T47D (cell line): Measurements from ENCODE around the gene GYPC.
"Not testable (repeated sequence)": the region's sequence is repeated elsewhere in the genome, so short reads cannot be mapped to it uniquely, and the experiment has no call there.

ENCODE experiments used
- DNase-seq, 2 experiments: peaks; one replicate each; pipeline versions ENCODE4 v3.0.0 to v3.0.0-alpha.2; 2011 to 2012; ENCODE audit warnings: low read depth in 1 of 2, low spot score in 1 of 2
- JUND ChIP-seq: IDR thresholded peaks from 2 replicates; pipeline ENCODE4 v1.6.1; 2012; ENCODE audit warnings: low read depth
- in situ Hi-C: cut with HindIII; loops from 2 replicates; pipeline ENCODE4 v1.10.0; 2016; ENCODE audit warnings: low sequenced_read_pairs, low pct_unique_long_range_greater_than_20kb

Gene GYPC

DNA sequence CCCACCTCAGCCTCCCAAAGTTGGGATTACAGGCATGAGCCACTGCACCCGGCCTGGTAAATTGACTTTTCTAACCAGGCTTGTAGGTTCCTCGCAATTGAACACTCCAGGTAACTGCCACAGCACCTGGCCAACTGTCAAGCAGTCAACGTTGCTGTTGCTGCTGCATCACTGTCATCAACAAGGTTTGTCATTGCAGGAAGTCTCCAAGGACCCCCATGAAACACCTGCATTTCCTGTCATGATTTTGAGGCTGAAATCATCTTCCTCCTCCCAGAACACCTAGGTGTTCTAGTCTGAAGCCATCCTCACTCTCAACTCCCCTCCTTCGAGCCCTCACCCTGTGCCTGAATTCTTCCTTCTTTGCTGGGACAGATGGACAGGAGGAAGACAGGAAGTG lies 29.7 kb downstream of the GYPC start:
- in situ Hi-C loops, result no loop called here
- no peak for TF ChIP-seq JUND
- DNase-seq, result no peak

DNA sequence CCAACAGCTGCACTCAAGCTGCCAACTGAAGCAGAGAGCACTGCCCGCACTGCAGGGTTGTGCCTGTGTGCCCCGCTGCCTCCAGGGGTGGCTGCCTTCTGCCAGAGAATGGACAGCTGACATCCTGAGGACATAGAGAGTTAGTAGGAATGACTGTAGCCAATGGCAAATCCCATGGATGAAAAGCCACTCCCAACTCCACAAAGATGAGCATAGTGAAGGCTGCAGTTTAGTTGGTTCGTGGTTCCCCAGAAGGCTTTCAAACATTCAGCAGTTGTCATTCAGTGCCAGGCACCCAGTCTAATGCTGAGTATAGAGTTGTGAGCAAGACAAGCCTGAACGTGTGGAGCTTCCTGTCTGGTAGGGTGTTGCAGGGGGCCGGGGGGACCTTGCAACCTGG lies 30.3 kb downstream of the GYPC start:
- in situ Hi-C loops, result no loop called here
- DNase-seq, result no peak
- TF ChIP-seq JUND, result no peak

DNA sequence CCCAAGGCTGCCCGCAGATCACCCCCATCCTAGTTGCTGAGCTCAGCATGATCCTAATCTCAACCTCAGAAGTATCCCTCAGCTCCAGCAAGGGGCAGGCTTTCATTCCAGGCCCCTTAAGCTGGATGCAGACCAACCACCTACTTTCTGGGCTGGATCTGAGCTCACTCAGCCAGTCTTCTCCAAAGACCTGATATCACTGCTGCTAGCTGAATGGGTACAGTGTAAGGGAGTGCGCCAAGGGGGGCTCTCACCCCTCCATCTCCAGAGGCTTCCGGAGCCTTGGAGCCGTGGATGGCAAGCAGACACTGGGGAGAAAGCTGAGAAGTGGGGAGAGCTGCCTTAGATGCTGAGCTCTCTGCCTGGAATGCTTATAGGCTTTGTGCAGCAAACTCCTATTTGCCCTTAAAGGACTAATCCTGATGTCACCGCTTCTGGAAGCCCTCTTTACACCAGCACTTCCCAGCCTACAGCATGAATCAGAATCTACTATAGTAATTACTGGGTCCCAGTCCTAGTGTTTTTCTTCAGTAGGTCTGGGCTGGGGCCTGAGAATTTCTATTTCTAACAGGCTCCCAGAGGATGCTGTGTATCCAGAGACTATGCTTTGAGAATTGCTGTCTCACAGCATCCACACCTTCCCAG lies 31.0 kb downstream of the GYPC start:
- DNase-seq, result no peak
- in situ Hi-C loops, result no loop called here
- no peak for TF ChIP-seq JUND

DNA sequence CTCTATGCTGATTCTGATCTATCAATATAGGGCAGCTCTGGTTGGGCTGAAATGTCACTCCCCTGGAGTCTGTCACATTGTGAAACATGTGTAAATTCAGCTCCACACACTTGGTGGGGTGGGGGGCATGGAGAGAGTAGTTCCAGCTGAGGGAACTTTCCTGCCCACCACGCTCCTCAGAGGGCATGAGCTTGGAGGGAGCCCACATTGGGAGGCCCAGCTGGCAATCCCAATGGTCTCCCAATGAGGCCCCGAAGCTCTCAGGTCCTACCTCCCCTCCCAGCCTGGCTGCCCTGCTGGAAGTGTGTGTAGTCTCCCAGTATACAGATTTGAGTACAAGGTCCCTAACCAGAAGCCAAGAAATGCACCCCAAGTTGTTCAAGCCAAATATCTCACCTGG lies 31.5 kb downstream of the GYPC start:
- no peak for DNase-seq
- in situ Hi-C loops, result no loop called here
- no peak for TF ChIP-seq JUND

DNA sequence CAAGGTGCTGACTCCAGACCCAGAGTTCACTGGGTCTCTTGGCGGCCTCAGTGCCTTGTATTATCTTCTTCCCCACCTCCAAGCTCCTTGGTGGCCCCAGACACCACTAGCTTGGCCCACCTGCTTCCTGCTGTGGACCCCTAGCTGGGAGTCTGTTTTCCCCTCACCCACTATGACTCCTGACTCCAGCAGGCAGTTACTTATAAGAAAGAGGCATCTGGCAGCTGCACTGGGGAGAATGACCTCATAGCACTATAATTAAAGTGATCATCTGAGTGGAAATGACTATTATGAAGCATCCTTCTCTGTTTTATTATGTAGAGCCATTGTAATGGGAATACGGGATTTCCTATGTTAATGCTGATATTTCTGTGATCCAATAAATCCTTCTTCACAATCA lies 32.6 kb downstream of the GYPC start:
- in situ Hi-C loops, DNase-seq: not testable (repeated sequence)

DNA sequence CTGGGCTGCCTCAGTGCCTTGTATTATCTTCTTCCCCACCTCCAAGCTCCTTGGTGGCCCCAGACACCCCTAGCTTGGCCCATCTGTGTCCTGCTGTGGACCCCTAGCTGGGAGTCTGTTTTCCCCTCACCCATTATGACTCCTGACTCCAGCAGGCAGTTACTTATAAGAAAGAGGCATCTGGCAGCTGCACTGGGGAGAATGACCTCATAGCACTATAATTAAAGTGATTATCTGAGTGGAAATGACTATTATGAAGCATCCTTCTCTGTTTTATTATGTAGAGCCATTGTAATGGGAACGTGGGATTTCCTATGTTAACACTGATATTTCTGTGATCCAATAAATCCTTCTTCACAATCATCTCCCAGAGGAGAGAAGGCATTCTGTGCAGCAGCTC lies 36.3 kb downstream of the GYPC start:
- in situ Hi-C loops, DNase-seq: not testable (repeated sequence)

DNA sequence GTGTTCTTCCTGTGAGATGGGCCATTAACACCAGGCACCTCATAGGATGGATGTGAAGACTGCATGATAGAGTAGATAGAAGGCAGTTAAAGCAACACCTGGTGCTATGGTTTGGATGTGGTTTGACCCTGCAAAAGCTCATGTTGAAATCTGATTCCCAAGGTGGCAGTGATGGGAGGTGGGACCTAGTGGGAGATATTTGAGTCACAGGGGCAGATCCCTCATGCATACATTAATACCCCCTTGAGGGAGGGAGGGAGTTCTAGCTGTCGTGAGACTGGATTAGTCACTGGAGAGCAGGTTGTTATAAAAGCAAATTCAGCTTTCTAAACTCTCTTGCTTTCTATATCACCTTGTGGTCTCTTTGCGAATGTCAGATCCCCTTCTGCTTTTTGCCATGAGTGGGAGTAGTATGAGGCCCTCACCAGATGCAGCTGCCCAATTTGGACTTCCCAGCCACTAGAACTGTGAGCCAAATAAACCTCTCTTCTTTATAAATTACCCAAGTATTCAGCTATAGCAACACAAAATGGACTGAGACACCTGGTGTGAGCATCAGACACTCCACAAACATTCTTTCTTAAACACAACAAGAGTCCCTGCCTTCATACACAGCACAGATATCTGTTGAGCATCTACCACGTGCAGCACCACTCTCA lies 37.1 kb downstream of the GYPC start:
- in situ Hi-C loops, DNase-seq: not testable (repeated sequence)

DNA sequence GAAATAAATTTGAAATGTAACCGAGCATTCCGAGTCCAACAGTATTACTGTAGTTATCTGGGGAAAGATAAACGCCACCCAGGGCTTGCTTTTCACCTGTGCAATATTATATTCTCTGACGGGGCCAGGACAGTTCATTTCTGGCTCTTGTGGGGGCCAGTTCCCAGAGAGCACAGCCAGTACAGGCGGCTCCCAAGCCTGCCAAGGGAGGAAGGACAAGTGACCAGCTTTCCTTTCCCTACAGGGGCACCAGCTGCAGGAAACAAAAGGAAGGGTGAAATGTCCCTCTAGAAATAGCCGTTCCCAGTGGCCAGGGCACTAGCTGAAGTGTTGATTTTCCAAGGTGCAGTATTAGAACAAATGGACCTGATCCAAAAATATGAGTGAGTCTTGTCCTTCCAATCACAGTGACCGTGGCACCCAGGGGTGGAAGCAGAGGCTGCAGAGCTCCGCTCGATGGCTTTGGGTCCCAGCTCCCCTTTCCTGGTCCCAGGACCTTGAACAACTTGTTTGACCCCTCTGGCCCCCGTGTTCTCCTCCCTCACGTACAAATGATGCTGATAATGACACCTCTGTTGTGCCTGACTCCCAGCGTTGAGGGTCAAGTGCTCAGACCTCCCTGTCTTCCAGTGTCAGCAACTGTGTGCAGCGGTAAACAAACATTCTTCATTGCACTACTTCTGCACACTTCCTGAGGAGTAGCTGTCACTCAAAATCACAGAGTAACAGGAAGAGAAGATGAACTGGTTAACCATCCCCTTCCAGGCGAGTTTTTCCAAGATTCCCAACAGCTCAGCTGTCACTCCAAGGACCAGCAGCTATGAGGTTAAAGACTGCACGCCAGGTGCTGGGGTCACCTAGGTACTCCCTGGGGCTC lies 40.9 kb downstream of the GYPC start:
- DNase-seq, result no peak
- in situ Hi-C loops, result no loop called here
- TF ChIP-seq JUND, result no peak

DNA sequence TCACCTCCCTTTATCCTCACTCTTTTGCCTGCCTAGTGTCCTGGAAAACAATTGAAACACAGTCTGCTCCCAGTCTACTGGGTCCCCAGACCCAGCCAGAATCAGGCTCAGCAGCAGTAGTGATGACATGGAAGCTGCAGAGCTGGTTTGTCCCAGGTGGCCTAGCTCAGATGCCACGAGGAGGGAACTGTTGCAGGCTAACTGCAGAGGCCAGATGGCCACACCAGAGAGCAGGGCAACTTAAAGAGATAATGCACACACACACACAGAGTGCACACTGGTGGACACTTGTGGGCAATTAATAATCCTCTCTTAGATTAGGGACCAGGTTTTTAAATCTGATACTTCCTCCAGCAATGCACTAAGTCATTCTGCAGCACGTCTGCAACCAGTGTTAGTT lies 42.4 kb downstream of the GYPC start:
- no peak for DNase-seq
- TF ChIP-seq JUND, result no peak
- in situ Hi-C loops, result no loop called here

DNA sequence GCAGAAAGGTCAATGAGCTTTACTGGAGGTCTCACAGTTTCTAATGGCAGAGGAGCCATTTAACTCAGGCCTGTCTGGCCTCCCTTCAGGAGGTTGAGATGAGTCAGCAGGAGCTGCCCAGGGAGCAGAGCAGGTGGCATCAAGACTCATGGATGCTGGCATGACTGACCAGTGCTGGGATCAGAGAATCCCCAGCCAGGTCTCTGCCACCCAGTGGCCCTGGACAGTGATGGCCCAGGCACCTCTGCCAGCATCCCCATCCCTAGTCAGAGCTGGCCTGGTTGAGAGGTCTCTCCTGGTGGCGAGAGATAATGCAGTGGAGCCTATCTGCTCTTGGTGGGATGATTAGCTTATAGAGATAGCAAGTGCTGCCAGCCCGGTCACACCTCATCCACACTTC lies 43.1 kb downstream of the GYPC start:
- no peak for DNase-seq
- in situ Hi-C loops, result no loop called here
- TF ChIP-seq JUND, result no peak

DNA sequence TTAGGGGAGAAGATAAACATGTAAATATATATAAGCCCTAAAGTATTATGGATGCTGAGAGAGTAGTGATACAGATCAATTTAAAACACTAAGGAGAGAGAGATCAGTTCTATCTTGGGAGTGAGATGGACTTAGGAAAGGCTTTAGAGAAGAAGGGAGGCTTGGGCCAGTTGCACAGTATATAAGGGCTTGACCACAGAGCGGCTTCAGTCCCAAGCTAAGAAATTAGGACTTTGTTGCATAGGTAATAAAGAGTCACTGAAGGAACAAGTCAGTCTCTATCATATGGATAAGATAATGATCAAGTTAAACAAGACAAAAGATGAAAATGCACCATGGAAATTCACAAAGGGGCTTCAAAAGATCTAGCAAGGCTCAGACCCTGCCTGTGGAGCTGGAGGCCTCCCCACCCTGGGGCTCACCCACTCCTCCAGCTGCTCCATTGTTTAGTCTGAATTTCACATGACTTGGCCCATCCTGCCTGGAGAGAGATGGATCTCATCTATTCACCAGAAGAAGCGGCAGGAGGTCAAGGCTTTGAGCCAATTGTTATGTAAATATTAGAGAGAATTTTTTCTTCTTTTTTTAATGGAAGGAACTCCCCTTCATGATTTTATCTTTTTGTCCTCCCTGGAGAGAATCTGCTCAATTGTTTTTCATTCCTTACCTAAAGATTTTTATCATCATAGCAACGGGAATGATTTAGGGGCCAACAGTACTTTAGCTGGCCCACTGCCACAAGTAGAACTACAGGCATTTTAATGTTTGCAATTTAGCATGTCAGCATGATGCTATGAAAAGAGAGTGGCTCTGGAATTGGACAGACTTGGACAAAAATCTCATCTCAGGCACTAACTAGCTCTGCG lies 44.0 kb downstream of the GYPC start:
- in situ Hi-C loops, result no loop called here
- TF ChIP-seq JUND, result no peak
- no peak for DNase-seq

DNA sequence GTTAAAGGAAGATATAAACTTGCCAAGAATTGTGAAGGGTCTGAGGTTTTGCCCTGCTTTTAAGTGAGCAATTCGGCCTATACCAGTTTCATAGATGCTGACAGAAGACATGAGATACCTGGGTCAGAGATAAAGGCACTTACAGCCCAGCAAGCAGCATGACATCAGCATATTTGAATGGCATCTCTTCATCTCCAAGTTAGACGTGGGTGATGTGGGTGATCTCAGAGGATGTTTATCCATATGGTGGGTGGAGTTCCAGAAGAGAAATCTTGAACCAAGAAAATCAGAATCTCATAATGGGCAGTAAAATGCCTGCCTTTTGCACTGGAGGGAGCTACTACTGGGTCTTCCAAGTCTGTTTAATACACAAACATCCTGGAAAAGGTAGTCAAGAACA lies 44.7 kb downstream of the GYPC start:
- in situ Hi-C loops, result no loop called here
- no peak for TF ChIP-seq JUND
- no peak for DNase-seq
